ENCODE results near the gene TMEM35A. TPM values are rescaled to one million over a fixed set of nuclear protein-coding genes. Genes with fewer than 3 reads are reported as not detected.

The TMEM35A gene
- total and polyA plus RNA-seq, 10 donors: 0.11 to 1.0 (median 0.35) TPM; not detected in 1

GRCh38 chrX:101081231-101081630 is 2.6 kb downstream of the TMEM35A start:
- H3K9me3 ChIP-seq: no peaks in the 10 kb centered on the region
- peaks cover 0 to 30% (median 9%) of the 10 kb centered on the region in 7 donors for H3K27me3 ChIP-seq (replicated peaks in 1 of 7)
- 59 to 86% (median 72%) methylated on average over 3 of the region's 3 CpGs for WGBS, 5 donors

GRCh38 chrX:101091817-101092216 is 13.1 kb downstream of the TMEM35A start:
- no peak overlapping the region for H3K27ac ChIP-seq
- TF ChIP-seq POLR2AphosphoS5 (IDR thresholded peaks at IDR 0.05) (no peak), POLR2A (IDR thresholded peaks at IDR 0.05) (no peak)
- TF ChIP-seq, protein P1, sequence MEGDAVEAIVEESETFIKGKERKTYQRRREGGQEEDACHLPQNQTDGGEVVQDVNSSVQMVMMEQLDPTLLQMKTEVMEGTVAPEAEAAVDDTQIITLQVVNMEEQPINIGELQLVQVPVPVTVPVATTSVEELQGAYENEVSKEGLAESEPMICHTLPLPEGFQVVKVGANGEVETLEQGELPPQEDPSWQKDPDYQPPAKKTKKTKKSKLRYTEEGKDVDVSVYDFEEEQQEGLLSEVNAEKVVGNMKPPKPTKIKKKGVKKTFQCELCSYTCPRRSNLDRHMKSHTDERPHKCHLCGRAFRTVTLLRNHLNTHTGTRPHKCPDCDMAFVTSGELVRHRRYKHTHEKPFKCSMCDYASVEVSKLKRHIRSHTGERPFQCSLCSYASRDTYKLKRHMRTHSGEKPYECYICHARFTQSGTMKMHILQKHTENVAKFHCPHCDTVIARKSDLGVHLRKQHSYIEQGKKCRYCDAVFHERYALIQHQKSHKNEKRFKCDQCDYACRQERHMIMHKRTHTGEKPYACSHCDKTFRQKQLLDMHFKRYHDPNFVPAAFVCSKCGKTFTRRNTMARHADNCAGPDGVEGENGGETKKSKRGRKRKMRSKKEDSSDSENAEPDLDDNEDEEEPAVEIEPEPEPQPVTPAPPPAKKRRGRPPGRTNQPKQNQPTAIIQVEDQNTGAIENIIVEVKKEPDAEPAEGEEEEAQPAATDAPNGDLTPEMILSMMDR (IDR thresholded peaks at IDR 0.05 in 8 of 11, conservative IDR thresholded peaks at IDR 0.05 in 3 of 11): no peak
- no peaks in the 10 kb centered on the region for H3K9me3 ChIP-seq
- intact Hi-C loops (cut with DNase I; ENCODE audit: low total_unique reads): no loop called here
- no peak overlapping the region for H3K4me3 ChIP-seq
- H3K4me1 ChIP-seq: no peaks in the 10 kb centered on the region
- no peaks in the 10 kb centered on the region for H3K27me3 ChIP-seq (replicated peaks in 1 of 7)
- WGBS, 5 donors: 87 to 100% (median 96%) methylated on average over 1 of the region's 1 CpG
- H3K36me3 ChIP-seq: no peaks in the 10 kb centered on the region
- no peak for DNase-seq

More at GRCh38 chrX:101081231-101081630, 2.6 kb downstream of the TMEM35A start:
- no peak for DNase-seq
- H3K27ac ChIP-seq: no peak overlapping the region
- H3K36me3 ChIP-seq: no peaks in the 10 kb centered on the region
- no peak for TF ChIP-seq POLR2A (IDR thresholded peaks at IDR 0.05)
- TF ChIP-seq POLR2AphosphoS5 (IDR thresholded peaks at IDR 0.05): no peak
- TF ChIP-seq, protein P1 (IDR thresholded peaks at IDR 0.05 in 8 of 11, conservative IDR thresholded peaks at IDR 0.05 in 3 of 11): no peak
- no peak overlapping the region for H3K4me3 ChIP-seq
- no peaks in the 10 kb centered on the region for H3K4me1 ChIP-seq
- intact Hi-C loops (cut with DNase I; ENCODE audit: low total_unique reads): no loop called here

GRCh38 chrX:101097546-101098453 is 19.1 kb downstream of the TMEM35A start, which contains the start of gene CENPI:
TSS of gene CENPI (plus strand) at chrX:101098204. CDS start at chrX:101101071, 2,867 bp downstream.
- H3K4me3 ChIP-seq: peak within 1 kb of the TSS in 7 of 8 donors; percentile 29 to 70 (median 41)
- WGBS, 5 donors: 0 to 46% (median 5%) methylated on average over 18 to 48 of the region's 48 CpGs
- peak within 1 kb of the TSS; percentile 50 to 89 (median 82) for H3K27ac ChIP-seq
- no peaks in the 10 kb centered on the region for H3K27me3 ChIP-seq (replicated peaks in 1 of 7)
- peak; percentile 96 for DNase-seq
- TF ChIP-seq POLR2AphosphoS5 (IDR thresholded peaks at IDR 0.05) (peak; percentile 73 to 86 (median 82)), POLR2A (IDR thresholded peaks at IDR 0.05) (peak in 1 of 3 donors; percentile 67)
- TF ChIP-seq, protein P1 (IDR thresholded peaks at IDR 0.05 in 8 of 11, conservative IDR thresholded peaks at IDR 0.05 in 3 of 11): peak in 2 of 11 experiments; percentile 25 to 33
- peaks cover 0 to 17% (median 7%) of the 10 kb centered on the region in 6 donors for H3K4me1 ChIP-seq
- H3K9me3 ChIP-seq: no peaks in the 10 kb centered on the region
- peaks cover 0 to 4% (median 0%) of the 10 kb centered on the region in 6 donors for H3K36me3 ChIP-seq
- intact Hi-C loops (cut with DNase I; ENCODE audit: low total_unique reads): no loop called here

- no peaks in the 10 kb centered on the region for H3K27me3 ChIP-seq (replicated peaks in 1 of 7)
- intact Hi-C loops (cut with DNase I; ENCODE audit: low total_unique reads): no loop called here
- TF ChIP-seq POLR2A (IDR thresholded peaks at IDR 0.05) (no peak), POLR2AphosphoS5 (IDR thresholded peaks at IDR 0.05) (no peak)
- TF ChIP-seq, protein P1 (IDR thresholded peaks at IDR 0.05 in 8 of 11, conservative IDR thresholded peaks at IDR 0.05 in 3 of 11): no peak
- H3K9me3 ChIP-seq: no peaks in the 10 kb centered on the region
- WGBS, 5 donors: 83 to 100% (median 98%) methylated on average over 3 to 4 of the region's 4 CpGs
- H3K4me1 ChIP-seq: no peaks in the 10 kb centered on the region
- H3K4me3 ChIP-seq: no peak overlapping the region
- no peak overlapping the region for H3K27ac ChIP-seq
- DNase-seq: no peak
- H3K36me3 ChIP-seq: peaks cover 0 to 15% (median 0%) of the 10 kb centered on the region in 6 donors
Measured at GRCh38 chrX:101108284-101108683, 29.6 kb downstream of the TMEM35A start.

All from spleen (tissue), 11 donors.